Measurements from ENCODE around the gene SPIRE2. TPM values are rescaled to one million over a fixed set of nuclear protein-coding genes. Genes with fewer than 3 reads are reported as not detected.
"Not testable (repeated sequence)": the region's sequence is repeated elsewhere in the genome, so short reads cannot be mapped to it uniquely, and the experiment has no call there.

The SPIRE2 gene
- total and polyA plus RNA-seq, 2 donors: 1.6 to 3.7 TPM

GRCh38 chr16:89786474-89787364 lies 41.6 kb upstream of the SPIRE2 start:
- Histone ChIP-seq H3K4me1 (ENCODE audit: control insufficient read depth in 2 of 2, insufficient read depth in 2 of 2, low read length in 2 of 2) (peaks cover 0 to 4% of the 10 kb centered on the region in 2 donors), H3K4me3 (ENCODE audit: low read length in 2 of 2) (no peak overlapping the region), H3K36me3 (ENCODE audit: control insufficient read depth in 2 of 2, insufficient read depth in 2 of 2, low read length in 1 of 2) (peaks cover 67 to 69% of the 10 kb centered on the region in 2 donors), H3K27ac (ENCODE audit: low read depth in 1 of 2, low read length in 1 of 2) (no peak overlapping the region), H3K9me3 (ENCODE audit: control insufficient read depth in 2 of 2, insufficient read depth in 1 of 2, low read length in 1 of 2) (no peaks in the 10 kb centered on the region), H3K27me3 (ENCODE audit: control insufficient read depth in 2 of 2, insufficient read depth in 1 of 2, low read length in 1 of 2) (no peaks in the 10 kb centered on the region)
- WGBS: 96% methylated on average over 21 of the region's 21 CpGs
- no peak for DNase-seq (ENCODE audit: low read depth in 6 of 9, low spot score in 9 of 9)

DNA sequence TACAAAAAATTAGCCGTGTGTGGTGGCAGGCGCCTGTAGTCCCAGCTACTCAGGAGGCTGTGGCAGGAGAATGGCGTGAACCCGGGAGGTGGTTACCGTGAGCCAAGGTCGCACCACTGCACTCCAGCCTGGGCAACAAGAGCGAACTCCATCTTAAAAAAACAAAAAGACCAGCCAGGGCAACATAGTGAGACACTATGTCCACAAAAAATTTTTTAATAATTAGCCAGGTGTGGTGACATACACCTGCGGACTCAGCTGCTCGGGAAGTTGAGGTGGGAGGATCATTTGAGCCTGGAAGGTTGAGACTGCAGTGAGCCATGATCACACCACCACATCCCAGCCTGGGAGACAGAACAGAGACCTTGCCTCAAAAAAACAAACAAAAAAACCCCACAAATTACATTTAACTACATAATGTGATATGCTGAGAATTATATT lies 40.9 kb upstream of the SPIRE2 start:
- DNase-seq (ENCODE audit: low read depth in 6 of 9, low spot score in 9 of 9): no peak
- H3K4me3 ChIP-seq (ENCODE audit: low read length in 2 of 2): no peak overlapping the region
- H3K27ac ChIP-seq (ENCODE audit: low read depth in 1 of 2, low read length in 1 of 2): no peak overlapping the region
- H3K27me3 ChIP-seq (ENCODE audit: control insufficient read depth in 2 of 2, insufficient read depth in 1 of 2, low read length in 1 of 2): no peaks in the 10 kb centered on the region
- H3K9me3 ChIP-seq (ENCODE audit: control insufficient read depth in 2 of 2, insufficient read depth in 1 of 2, low read length in 1 of 2): no peaks in the 10 kb centered on the region
- H3K36me3 ChIP-seq (ENCODE audit: control insufficient read depth in 2 of 2, insufficient read depth in 2 of 2, low read length in 1 of 2): peaks cover 71 to 74% of the 10 kb centered on the region in 2 donors
- H3K4me1 ChIP-seq (ENCODE audit: control insufficient read depth in 2 of 2, insufficient read depth in 2 of 2, low read length in 2 of 2): peaks cover 0 to 4% of the 10 kb centered on the region in 2 donors
- 99% methylated on average over 9 of the region's 9 CpGs for WGBS

GRCh38 chr16:89791278-89791995 lies 36.8 kb upstream of the SPIRE2 start:
- Histone ChIP-seq H3K36me3 (ENCODE audit: control insufficient read depth in 2 of 2, insufficient read depth in 2 of 2, low read length in 1 of 2) (peaks cover 44 to 79% of the 10 kb centered on the region in 2 donors), H3K27ac (ENCODE audit: low read depth in 1 of 2, low read length in 1 of 2) (no peak overlapping the region), H3K27me3 (ENCODE audit: control insufficient read depth in 2 of 2, insufficient read depth in 1 of 2, low read length in 1 of 2) (no peaks in the 10 kb centered on the region), H3K9me3 (ENCODE audit: control insufficient read depth in 2 of 2, insufficient read depth in 1 of 2, low read length in 1 of 2) (no peaks in the 10 kb centered on the region), H3K4me1 (ENCODE audit: control insufficient read depth in 2 of 2, insufficient read depth in 2 of 2, low read length in 2 of 2) (peaks cover 0 to 4% of the 10 kb centered on the region in 2 donors), H3K4me3 (ENCODE audit: low read length in 2 of 2) (no peak overlapping the region)
- WGBS: 99% methylated on average over 16 of the region's 16 CpGs
- DNase-seq (ENCODE audit: low read depth in 6 of 9, low spot score in 9 of 9): no peak

DNA sequence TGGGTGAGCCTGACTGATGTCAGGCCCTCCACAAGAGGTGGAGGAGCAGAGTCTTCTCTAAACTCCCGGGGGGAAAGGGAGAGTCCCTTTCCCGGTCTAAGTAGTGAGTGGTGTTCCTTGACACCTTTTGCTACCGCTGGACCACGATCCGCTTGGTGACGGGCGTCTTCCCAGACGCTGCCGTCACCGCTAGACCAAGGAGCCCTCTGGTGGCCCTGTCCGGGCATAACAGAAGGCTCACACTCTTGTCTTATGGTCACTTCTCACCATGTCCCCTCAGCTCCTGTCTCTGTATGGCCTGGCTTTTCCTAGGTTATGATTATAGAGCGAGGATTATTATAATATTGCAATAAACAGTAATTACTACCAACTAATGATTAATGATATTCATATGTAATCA lies 35.2 kb upstream of the SPIRE2 start:
- H3K9me3 ChIP-seq (ENCODE audit: control insufficient read depth in 2 of 2, insufficient read depth in 1 of 2, low read length in 1 of 2); H3K27me3 ChIP-seq (ENCODE audit: control insufficient read depth in 2 of 2, insufficient read depth in 1 of 2, low read length in 1 of 2); H3K27ac ChIP-seq (ENCODE audit: low read depth in 1 of 2, low read length in 1 of 2); H3K4me1 ChIP-seq (ENCODE audit: control insufficient read depth in 2 of 2, insufficient read depth in 2 of 2, low read length in 2 of 2); DNase-seq (ENCODE audit: low read depth in 6 of 9, low spot score in 9 of 9); H3K4me3 ChIP-seq (ENCODE audit: low read length in 2 of 2): not testable (repeated sequence)
- peaks cover 32 to 70% of the 10 kb centered on the region in 2 donors for H3K36me3 ChIP-seq (ENCODE audit: control insufficient read depth in 2 of 2, insufficient read depth in 2 of 2, low read length in 1 of 2)
- 67% methylated on average over 12 of the region's 12 CpGs for WGBS

GRCh38 chr16:89793955-89794354 lies 34.3 kb upstream of the SPIRE2 start:
- peaks cover 37 to 71% of the 10 kb centered on the region in 2 donors for H3K36me3 ChIP-seq (ENCODE audit: control insufficient read depth in 2 of 2, insufficient read depth in 2 of 2, low read length in 1 of 2)

GRCh38 chr16:89795676-89796075 lies 32.6 kb upstream of the SPIRE2 start:
- Histone ChIP-seq H3K27ac (ENCODE audit: low read depth in 1 of 2, low read length in 1 of 2) (no peak overlapping the region), H3K4me1 (ENCODE audit: control insufficient read depth in 2 of 2, insufficient read depth in 2 of 2, low read length in 2 of 2) (no peaks in the 10 kb centered on the region), H3K27me3 (ENCODE audit: control insufficient read depth in 2 of 2, insufficient read depth in 1 of 2, low read length in 1 of 2) (no peaks in the 10 kb centered on the region), H3K9me3 (ENCODE audit: control insufficient read depth in 2 of 2, insufficient read depth in 1 of 2, low read length in 1 of 2) (peaks cover 0 to 4% of the 10 kb centered on the region in 2 donors), H3K36me3 (ENCODE audit: control insufficient read depth in 2 of 2, insufficient read depth in 2 of 2, low read length in 1 of 2) (peaks cover 30 to 71% of the 10 kb centered on the region in 2 donors), H3K4me3 (ENCODE audit: low read length in 2 of 2) (no peak overlapping the region)
- no peak for DNase-seq (ENCODE audit: low read depth in 6 of 9, low spot score in 9 of 9)
- WGBS: 96% methylated on average over 5 of the region's 5 CpGs

More at GRCh38 chr16:89793955-89794354, 34.3 kb upstream of the SPIRE2 start:
- 99% methylated on average over 7 of the region's 7 CpGs for WGBS
- H3K9me3 ChIP-seq (ENCODE audit: control insufficient read depth in 2 of 2, insufficient read depth in 1 of 2, low read length in 1 of 2): peaks cover 0 to 4% of the 10 kb centered on the region in 2 donors
- H3K4me1 ChIP-seq (ENCODE audit: control insufficient read depth in 2 of 2, insufficient read depth in 2 of 2, low read length in 2 of 2): no peaks in the 10 kb centered on the region
- H3K27ac ChIP-seq (ENCODE audit: low read depth in 1 of 2, low read length in 1 of 2): no peak overlapping the region
- no peak for DNase-seq (ENCODE audit: low read depth in 6 of 9, low spot score in 9 of 9)
- H3K27me3 ChIP-seq (ENCODE audit: control insufficient read depth in 2 of 2, insufficient read depth in 1 of 2, low read length in 1 of 2): no peaks in the 10 kb centered on the region
- no peak overlapping the region for H3K4me3 ChIP-seq (ENCODE audit: low read length in 2 of 2)

GRCh38 chr16:89796104-89796503 lies 32.2 kb upstream of the SPIRE2 start:
- no peak for DNase-seq (ENCODE audit: low read depth in 6 of 9, low spot score in 9 of 9)
- no peak overlapping the region for H3K4me3 ChIP-seq (ENCODE audit: low read length in 2 of 2)
- H3K36me3 ChIP-seq (ENCODE audit: control insufficient read depth in 2 of 2, insufficient read depth in 2 of 2, low read length in 1 of 2): peaks cover 26 to 67% of the 10 kb centered on the region in 2 donors
- no peaks in the 10 kb centered on the region for H3K27me3 ChIP-seq (ENCODE audit: control insufficient read depth in 2 of 2, insufficient read depth in 1 of 2, low read length in 1 of 2)
- 95% methylated on average over 18 of the region's 18 CpGs for WGBS
- no peaks in the 10 kb centered on the region for H3K4me1 ChIP-seq (ENCODE audit: control insufficient read depth in 2 of 2, insufficient read depth in 2 of 2, low read length in 2 of 2)
- H3K27ac ChIP-seq (ENCODE audit: low read depth in 1 of 2, low read length in 1 of 2): no peak overlapping the region
- peaks cover 0 to 4% of the 10 kb centered on the region in 2 donors for H3K9me3 ChIP-seq (ENCODE audit: control insufficient read depth in 2 of 2, insufficient read depth in 1 of 2, low read length in 1 of 2)

DNA sequence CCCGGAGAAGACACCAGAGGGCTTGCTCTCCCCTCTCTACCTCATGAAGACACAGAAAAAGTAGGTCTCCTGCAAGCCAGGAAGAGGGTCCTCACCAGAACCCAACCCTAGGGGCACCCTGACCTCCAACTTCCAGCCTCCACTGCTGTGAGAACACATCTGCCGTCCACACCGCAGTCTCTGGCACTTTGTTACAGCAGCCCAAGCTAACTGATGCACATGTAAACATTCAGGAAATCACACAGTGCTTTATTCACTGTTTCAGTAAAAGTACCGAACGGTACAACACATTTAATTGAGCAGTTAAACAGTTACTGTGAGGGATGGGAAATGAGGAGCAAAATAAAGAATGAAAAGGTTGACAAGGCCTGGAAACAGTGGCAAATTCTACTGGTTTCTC lies 30.1 kb upstream of the SPIRE2 start:
- 98% methylated on average over 5 of the region's 5 CpGs for WGBS
- no peak overlapping the region for H3K4me3 ChIP-seq (ENCODE audit: low read length in 2 of 2)
- peaks cover 24 to 57% of the 10 kb centered on the region in 2 donors for H3K36me3 ChIP-seq (ENCODE audit: control insufficient read depth in 2 of 2, insufficient read depth in 2 of 2, low read length in 1 of 2)
- peaks cover 0 to 4% of the 10 kb centered on the region in 2 donors for H3K9me3 ChIP-seq (ENCODE audit: control insufficient read depth in 2 of 2, insufficient read depth in 1 of 2, low read length in 1 of 2)
- H3K27me3 ChIP-seq (ENCODE audit: control insufficient read depth in 2 of 2, insufficient read depth in 1 of 2, low read length in 1 of 2): no peaks in the 10 kb centered on the region
- DNase-seq (ENCODE audit: low read depth in 6 of 9, low spot score in 9 of 9): no peak
- H3K27ac ChIP-seq (ENCODE audit: low read depth in 1 of 2, low read length in 1 of 2): no peak overlapping the region
- no peaks in the 10 kb centered on the region for H3K4me1 ChIP-seq (ENCODE audit: control insufficient read depth in 2 of 2, insufficient read depth in 2 of 2, low read length in 2 of 2)

DNA sequence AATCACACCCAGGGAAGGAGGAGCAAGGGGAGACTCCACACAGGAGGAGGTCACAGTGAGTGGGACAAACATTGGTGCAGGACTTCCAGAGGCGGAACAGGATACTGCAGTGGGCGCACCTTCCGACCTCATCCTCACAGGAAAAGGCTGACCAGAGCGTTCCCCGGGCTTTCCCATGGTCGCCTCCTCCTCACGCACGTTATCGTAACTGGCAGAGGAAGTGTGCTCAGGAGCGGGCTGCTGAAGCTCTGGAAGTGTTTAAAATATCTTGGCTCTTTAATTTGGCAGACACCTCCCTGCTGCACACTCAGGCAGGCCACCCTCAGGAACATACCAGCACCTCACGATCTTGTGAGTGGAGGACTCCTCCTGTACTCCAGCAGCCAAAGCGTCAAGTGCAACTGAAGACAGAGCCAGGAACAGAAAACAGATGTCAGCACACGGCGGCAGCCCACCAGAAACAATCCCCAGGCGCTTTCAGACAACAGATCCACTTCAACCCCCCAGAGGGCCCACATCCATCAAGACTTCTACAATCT lies 29.4 kb upstream of the SPIRE2 start:
- Histone ChIP-seq H3K27ac (ENCODE audit: low read depth in 1 of 2, low read length in 1 of 2) (no peak overlapping the region), H3K27me3 (ENCODE audit: control insufficient read depth in 2 of 2, insufficient read depth in 1 of 2, low read length in 1 of 2) (no peaks in the 10 kb centered on the region), H3K4me3 (ENCODE audit: low read length in 2 of 2) (no peak overlapping the region), H3K36me3 (ENCODE audit: control insufficient read depth in 2 of 2, insufficient read depth in 2 of 2, low read length in 1 of 2) (peaks cover 30 to 57% of the 10 kb centered on the region in 2 donors), H3K4me1 (ENCODE audit: control insufficient read depth in 2 of 2, insufficient read depth in 2 of 2, low read length in 2 of 2) (no peaks in the 10 kb centered on the region), H3K9me3 (ENCODE audit: control insufficient read depth in 2 of 2, insufficient read depth in 1 of 2, low read length in 1 of 2) (peaks cover 0 to 4% of the 10 kb centered on the region in 2 donors)
- no peak for DNase-seq (ENCODE audit: low read depth in 6 of 9, low spot score in 9 of 9)
- 95% methylated on average over 15 of the region's 15 CpGs for WGBS

Data from thymus (tissue), 11 donors.